ENCODE results near the gene APP.

The APP gene

DNA sequence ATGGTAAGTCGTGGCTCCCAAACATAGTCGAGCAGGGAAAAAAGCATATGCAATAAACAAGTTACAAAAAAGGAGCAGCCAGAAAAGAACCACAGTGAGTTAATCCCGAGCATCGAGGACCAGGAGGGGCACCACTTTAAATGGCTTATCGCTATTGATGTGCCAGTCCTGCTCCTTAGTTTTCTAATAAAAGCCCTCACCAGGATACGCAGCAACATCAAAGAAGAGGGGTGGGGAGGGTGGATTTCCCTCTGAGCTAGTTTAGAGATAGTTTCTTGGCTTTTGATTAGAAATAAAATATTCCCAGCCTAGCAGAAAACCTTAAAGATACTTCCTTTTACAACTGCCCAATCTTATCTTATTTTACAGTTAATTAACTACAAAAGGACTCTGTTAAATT, 265.4 kb downstream of the APP start:
- Histone ChIP-seq H3K36me3 (ENCODE audit: insufficient read depth) (no peaks in the 10 kb centered on the region), H3K4me1 (ENCODE audit: low read depth, poor library complexity, severe bottlenecking) (no peaks in the 10 kb centered on the region), H3K27me3 (ENCODE audit: insufficient read depth, low read depth) (no peaks in the 10 kb centered on the region), H3K27ac (no peak overlapping the region), H3K4me2 (no peak overlapping the region), H2AFZ (ENCODE audit: low read depth) (no peak overlapping the region), H4K20me1 (ENCODE audit: insufficient read depth) (no peaks in the 10 kb centered on the region), H3K9ac (no peak overlapping the region), H3K4me3 (IDR thresholded peaks at IDR 0.05; ENCODE audit: insufficient read depth, low read depth, low read length) (no peak overlapping the region), H3K79me2 (ENCODE audit: insufficient read depth, low read depth) (no peaks in the 10 kb centered on the region)
- TF ChIP-seq, protein P1, sequence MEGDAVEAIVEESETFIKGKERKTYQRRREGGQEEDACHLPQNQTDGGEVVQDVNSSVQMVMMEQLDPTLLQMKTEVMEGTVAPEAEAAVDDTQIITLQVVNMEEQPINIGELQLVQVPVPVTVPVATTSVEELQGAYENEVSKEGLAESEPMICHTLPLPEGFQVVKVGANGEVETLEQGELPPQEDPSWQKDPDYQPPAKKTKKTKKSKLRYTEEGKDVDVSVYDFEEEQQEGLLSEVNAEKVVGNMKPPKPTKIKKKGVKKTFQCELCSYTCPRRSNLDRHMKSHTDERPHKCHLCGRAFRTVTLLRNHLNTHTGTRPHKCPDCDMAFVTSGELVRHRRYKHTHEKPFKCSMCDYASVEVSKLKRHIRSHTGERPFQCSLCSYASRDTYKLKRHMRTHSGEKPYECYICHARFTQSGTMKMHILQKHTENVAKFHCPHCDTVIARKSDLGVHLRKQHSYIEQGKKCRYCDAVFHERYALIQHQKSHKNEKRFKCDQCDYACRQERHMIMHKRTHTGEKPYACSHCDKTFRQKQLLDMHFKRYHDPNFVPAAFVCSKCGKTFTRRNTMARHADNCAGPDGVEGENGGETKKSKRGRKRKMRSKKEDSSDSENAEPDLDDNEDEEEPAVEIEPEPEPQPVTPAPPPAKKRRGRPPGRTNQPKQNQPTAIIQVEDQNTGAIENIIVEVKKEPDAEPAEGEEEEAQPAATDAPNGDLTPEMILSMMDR (conservative IDR thresholded peaks at IDR 0.05; ENCODE audit: low read depth, low read length): no peak

GRCh38 chr21:25904044-25904695, 266.4 kb downstream of the APP start:
- no peak overlapping the region for H3K9ac ChIP-seq
- TF ChIP-seq, protein P1 (conservative IDR thresholded peaks at IDR 0.05; ENCODE audit: low read depth, low read length): no peak
- H2AFZ ChIP-seq (ENCODE audit: low read depth): no peak overlapping the region
- no peaks in the 10 kb centered on the region for H3K79me2 ChIP-seq (ENCODE audit: insufficient read depth, low read depth)
- no peaks in the 10 kb centered on the region for H4K20me1 ChIP-seq (ENCODE audit: insufficient read depth)
- H3K4me3 ChIP-seq (IDR thresholded peaks at IDR 0.05; ENCODE audit: insufficient read depth, low read depth, low read length): no peak overlapping the region
- H3K36me3 ChIP-seq (ENCODE audit: insufficient read depth): no peaks in the 10 kb centered on the region
- H3K27ac ChIP-seq: no peak overlapping the region
- no peaks in the 10 kb centered on the region for H3K4me1 ChIP-seq (ENCODE audit: low read depth, poor library complexity, severe bottlenecking)
- no peak overlapping the region for H3K4me2 ChIP-seq
- H3K27me3 ChIP-seq (ENCODE audit: insufficient read depth, low read depth): no peaks in the 10 kb centered on the region

DNA sequence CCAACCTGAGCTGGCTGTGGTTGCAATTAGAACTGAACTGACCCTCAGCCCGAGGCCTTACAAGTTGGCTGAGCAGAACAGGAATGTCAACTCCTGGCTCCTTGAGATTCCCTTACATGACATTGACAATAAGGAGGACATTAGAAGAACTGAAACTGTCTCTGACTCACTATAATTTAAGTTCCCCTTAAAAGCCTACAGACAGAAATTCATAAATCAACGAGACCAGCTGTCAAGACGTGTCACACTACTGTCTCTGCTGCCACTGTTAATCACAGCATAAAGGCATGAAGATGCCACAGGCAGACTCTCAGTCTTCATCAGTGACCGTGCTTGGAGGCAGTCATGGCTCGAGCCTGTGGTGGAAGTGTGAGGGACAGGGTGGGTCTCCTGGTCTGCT, 267.0 kb downstream of the APP start:
- no peaks in the 10 kb centered on the region for H4K20me1 ChIP-seq (ENCODE audit: insufficient read depth)
- H2AFZ ChIP-seq (ENCODE audit: low read depth): no peak overlapping the region
- H3K27ac ChIP-seq: no peak overlapping the region
- no peak overlapping the region for H3K9ac ChIP-seq
- no peaks in the 10 kb centered on the region for H3K36me3 ChIP-seq (ENCODE audit: insufficient read depth)
- no peak overlapping the region for H3K4me2 ChIP-seq
- H3K4me3 ChIP-seq (IDR thresholded peaks at IDR 0.05; ENCODE audit: insufficient read depth, low read depth, low read length): no peak overlapping the region
- H3K27me3 ChIP-seq (ENCODE audit: insufficient read depth, low read depth): no peaks in the 10 kb centered on the region
- no peaks in the 10 kb centered on the region for H3K79me2 ChIP-seq (ENCODE audit: insufficient read depth, low read depth)
- TF ChIP-seq, protein P1 (conservative IDR thresholded peaks at IDR 0.05; ENCODE audit: low read depth, low read length): no peak
- H3K4me1 ChIP-seq (ENCODE audit: low read depth, poor library complexity, severe bottlenecking): no peaks in the 10 kb centered on the region

- H3K36me3 ChIP-seq (ENCODE audit: insufficient read depth): no peaks in the 10 kb centered on the region; the same call in 1 of the 2 replicates
- no peak overlapping the region for H3K27ac ChIP-seq
- H3K79me2 ChIP-seq (ENCODE audit: insufficient read depth, low read depth): no peaks in the 10 kb centered on the region
- H4K20me1 ChIP-seq (ENCODE audit: insufficient read depth): no peaks in the 10 kb centered on the region
- H3K9ac ChIP-seq: no peak overlapping the region
- TF ChIP-seq, protein P1 (conservative IDR thresholded peaks at IDR 0.05; ENCODE audit: low read depth, low read length): no peak
- no peak overlapping the region for H3K4me2 ChIP-seq
- H3K27me3 ChIP-seq (ENCODE audit: insufficient read depth, low read depth): no peaks in the 10 kb centered on the region
- no peak overlapping the region for H2AFZ ChIP-seq (ENCODE audit: low read depth)
- no peak overlapping the region for H3K4me3 ChIP-seq (IDR thresholded peaks at IDR 0.05; ENCODE audit: insufficient read depth, low read depth, low read length)
- no peaks in the 10 kb centered on the region for H3K4me1 ChIP-seq (ENCODE audit: low read depth, poor library complexity, severe bottlenecking)
Observed at GRCh38 chr21:25901330-25901979, 269.1 kb downstream of the APP start.
